ENCODE data around the gene ZDHHC12. TPM values are rescaled to one million over a fixed set of nuclear protein-coding genes. Genes with fewer than 3 reads are reported as not detected.
A peak's percentile ranks its signal among the peaks of the same experiment; 100 is the strongest.

The ZDHHC12 gene
- total and polyA plus RNA-seq, 10 of the 15 experiments (the other 5 are each of a cell fraction or from before 2014, with no cell fraction given) = 0.95 to 146 (median 49.9) TPM

DNA sequence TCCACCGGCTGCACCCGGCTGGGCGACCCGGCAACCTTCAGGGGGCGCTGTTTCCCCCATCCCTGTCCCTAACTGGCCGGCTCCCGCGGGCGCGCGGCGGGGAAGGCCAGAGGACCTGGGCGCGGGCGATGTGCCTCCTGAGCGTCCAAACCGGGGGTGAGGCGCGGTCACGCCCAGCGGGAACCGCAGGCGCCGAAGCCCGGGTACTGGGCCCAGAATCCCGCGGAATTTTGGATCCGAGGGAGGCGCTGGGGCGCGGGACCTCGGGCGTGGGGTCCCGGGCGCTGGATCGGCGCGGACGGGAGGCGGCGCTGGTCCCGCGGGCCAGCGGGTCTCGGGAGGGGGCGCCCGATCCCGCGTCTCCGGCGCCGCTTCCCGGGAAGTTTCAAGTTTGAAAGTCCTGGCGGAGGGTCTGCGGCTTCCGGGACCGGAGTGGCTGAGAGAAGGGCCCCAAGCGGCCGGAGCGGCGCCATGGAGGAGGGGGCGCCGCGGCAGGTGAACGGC lies 21.4 kb downstream of the ZDHHC12 start, which contains the start of gene PKN3 (continued):
- TF ChIP-seq BCLAF1 (IDR thresholded peaks at IDR 0.05) (no peak), CREM (IDR thresholded peaks at IDR 0.05; ENCODE audit: low read depth) (no peak), CBFB (IDR thresholded peaks at IDR 0.05; ENCODE audit: low read depth) (no peak; the same call in 1 of the 2 replicates), CREB1 (IDR thresholded peaks at IDR 0.05; ENCODE audit: low read depth) (0 out of 2 replicates have a peak, but pooled peaks have one; percentile 25), SPI1 (IDR thresholded peaks at IDR 0.05; ENCODE audit: borderline replicate concordance, insufficient read depth, low read depth, low read length) (no peak), MTA3 (IDR thresholded peaks at IDR 0.05; ENCODE audit: borderline replicate concordance, low read length) (no peak), SP1 (IDR thresholded peaks at IDR 0.05; ENCODE audit: low read depth, low read length) (no peak), CEBPB (IDR thresholded peaks at IDR 0.05; ENCODE audit: borderline replicate concordance in 1 of 2, low read depth in 2 of 2, low read length in 2 of 2) (no peak), EP300 (IDR thresholded peaks at IDR 0.05; ENCODE audit: borderline replicate concordance in 1 of 2, control insufficient read depth in 1 of 2, low read depth in 2 of 2, low read length in 2 of 2) (no peak), ZNF207 (IDR thresholded peaks at IDR 0.05; ENCODE audit: borderline replicate concordance) (peak; percentile 79), STAT1 (conservative IDR thresholded peaks at IDR 0.05) (0 out of 2 replicates have a peak, but pooled peaks have one; percentile 28), SMARCA5 (IDR thresholded peaks at IDR 0.05) (peak; percentile 98), RELA (IDR thresholded peaks at IDR 0.05; ENCODE audit: borderline replicate concordance, partially characterized antibody) (peak; percentile 23), ATF7 (IDR thresholded peaks at IDR 0.05; ENCODE audit: low read depth) (no peak), POLR2A (IDR thresholded peaks at IDR 0.05; ENCODE audit: low read depth, low read length) (peak; percentile 83)
- TF ChIP-seq, protein P1, sequence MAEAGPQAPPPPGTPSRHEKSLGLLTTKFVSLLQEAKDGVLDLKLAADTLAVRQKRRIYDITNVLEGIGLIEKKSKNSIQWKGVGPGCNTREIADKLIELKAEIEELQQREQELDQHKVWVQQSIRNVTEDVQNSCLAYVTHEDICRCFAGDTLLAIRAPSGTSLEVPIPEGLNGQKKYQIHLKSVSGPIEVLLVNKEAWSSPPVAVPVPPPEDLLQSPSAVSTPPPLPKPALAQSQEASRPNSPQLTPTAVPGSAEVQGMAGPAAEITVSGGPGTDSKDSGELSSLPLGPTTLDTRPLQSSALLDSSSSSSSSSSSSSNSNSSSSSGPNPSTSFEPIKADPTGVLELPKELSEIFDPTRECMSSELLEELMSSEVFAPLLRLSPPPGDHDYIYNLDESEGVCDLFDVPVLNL (IDR thresholded peaks at IDR 0.05; ENCODE audit: low read depth, low read length) = no peak; the same call in 1 of the 2 replicates
- TF ChIP-seq, protein P2, sequence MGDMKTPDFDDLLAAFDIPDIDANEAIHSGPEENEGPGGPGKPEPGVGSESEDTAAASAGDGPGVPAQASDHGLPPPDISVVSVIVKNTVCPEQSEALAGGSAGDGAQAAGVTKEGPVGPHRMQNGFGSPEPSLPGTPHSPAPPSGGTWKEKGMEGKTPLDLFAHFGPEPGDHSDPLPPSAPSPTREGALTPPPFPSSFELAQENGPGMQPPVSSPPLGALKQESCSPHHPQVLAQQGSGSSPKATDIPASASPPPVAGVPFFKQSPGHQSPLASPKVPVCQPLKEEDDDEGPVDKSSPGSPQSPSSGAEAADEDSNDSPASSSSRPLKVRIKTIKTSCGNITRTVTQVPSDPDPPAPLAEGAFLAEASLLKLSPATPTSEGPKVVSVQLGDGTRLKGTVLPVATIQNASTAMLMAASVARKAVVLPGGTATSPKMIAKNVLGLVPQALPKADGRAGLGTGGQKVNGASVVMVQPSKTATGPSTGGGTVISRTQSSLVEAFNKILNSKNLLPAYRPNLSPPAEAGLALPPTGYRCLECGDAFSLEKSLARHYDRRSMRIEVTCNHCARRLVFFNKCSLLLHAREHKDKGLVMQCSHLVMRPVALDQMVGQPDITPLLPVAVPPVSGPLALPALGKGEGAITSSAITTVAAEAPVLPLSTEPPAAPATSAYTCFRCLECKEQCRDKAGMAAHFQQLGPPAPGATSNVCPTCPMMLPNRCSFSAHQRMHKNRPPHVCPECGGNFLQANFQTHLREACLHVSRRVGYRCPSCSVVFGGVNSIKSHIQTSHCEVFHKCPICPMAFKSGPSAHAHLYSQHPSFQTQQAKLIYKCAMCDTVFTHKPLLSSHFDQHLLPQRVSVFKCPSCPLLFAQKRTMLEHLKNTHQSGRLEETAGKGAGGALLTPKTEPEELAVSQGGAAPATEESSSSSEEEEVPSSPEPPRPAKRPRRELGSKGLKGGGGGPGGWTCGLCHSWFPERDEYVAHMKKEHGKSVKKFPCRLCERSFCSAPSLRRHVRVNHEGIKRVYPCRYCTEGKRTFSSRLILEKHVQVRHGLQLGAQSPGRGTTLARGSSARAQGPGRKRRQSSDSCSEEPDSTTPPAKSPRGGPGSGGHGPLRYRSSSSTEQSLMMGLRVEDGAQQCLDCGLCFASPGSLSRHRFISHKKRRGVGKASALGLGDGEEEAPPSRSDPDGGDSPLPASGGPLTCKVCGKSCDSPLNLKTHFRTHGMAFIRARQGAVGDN (IDR thresholded peaks at IDR 0.05) = peak; percentile 78
